Suprapubic skin (tissue), 4 donors: ENCODE results near the gene ALPI. TPM values are rescaled to one million over a fixed set of nuclear protein-coding genes. Genes with fewer than 3 reads are reported as not detected.

Experiments used
- DNase-seq, 2 donors: peaks; one replicate each; pipeline ENCODE4 v3.0.0-alpha.2; 2019; ENCODE audit warnings: low spot score in 2 of 2
- H3K27ac ChIP-seq: fragments of 200-600 bp; sonication (generic); one replicate; pipeline ENCODE4 v1.5.1; 2019
- H3K27me3 ChIP-seq: fragments of 200-600 bp; sonication (generic); one replicate; pipeline ENCODE4 v1.5.1; 2019
- H3K36me3 ChIP-seq: fragments of 200-600 bp; sonication (generic); one replicate; pipeline ENCODE4 v1.5.1; 2019
- H3K4me1 ChIP-seq: fragments of 200-600 bp; sonication (generic); one replicate; pipeline ENCODE4 v1.5.1; 2019
- H3K4me3 ChIP-seq: fragments of 200-600 bp; sonication (generic); one replicate; pipeline ENCODE4 v1.5.1; 2019; ENCODE audit warnings: mild to moderate bottlenecking
- H3K9me3 ChIP-seq: fragments of 200-600 bp; sonication (generic); one replicate; pipeline ENCODE4 v1.5.1; 2019
- CTCF ChIP-seq, 2 donors: fragments of 200-600 bp in 1 of 2; fragments of 450-650 bp in 1 of 2; sonication (generic) in 1 of 2; IDR thresholded peaks; one replicate each; pipeline ENCODE4 v1.5.1; 2016 to 2019; ENCODE audit warnings: antibody characterized with exemption in 2 of 2, mild to moderate bottlenecking in 1 of 2, moderate library complexity in 1 of 2
- EP300 ChIP-seq: sonication (generic); formaldehyde crosslinking; IDR thresholded peaks from one replicate; pipeline ENCODE4 v1.6.1; 2017; ENCODE audit warnings: antibody characterized with exemption
- POLR2A ChIP-seq, 2 donors: fragments of 450-650 bp; IDR thresholded peaks; one replicate each; pipeline ENCODE4 v1.6.1; 2017; ENCODE audit warnings: antibody characterized with exemption in 2 of 2, mild to moderate bottlenecking in 2 of 2, moderate library complexity in 2 of 2
- POLR2AphosphoS5 ChIP-seq, 3 donors: sonication (generic); formaldehyde crosslinking; IDR thresholded peaks; one replicate each; pipeline ENCODE4 v1.6.1; 2017; ENCODE audit warnings: antibody characterized with exemption in 3 of 3
- WGBS: methylation state at CpG from one replicate; pipeline ENCODE4 v1.1.5; 2018; 5-methylcytosine and 5-hydroxymethylcytosine counted together
- total RNA-seq, 4 donors: library from RNA; depleted of rRNA; stranded (reverse); fragments of >200 nt; gene quantifications; one replicate each; pipeline ENCODE4 v1.1.0, GENCODE V29; 2016

ALPI gene
- total RNA-seq, 4 donors from 2014 or later, result not detected

- TF ChIP-seq POLR2A (IDR thresholded peaks at IDR 0.05) (no peak), POLR2AphosphoS5 (IDR thresholded peaks at IDR 0.05) (no peak), CTCF (IDR thresholded peaks at IDR 0.05) (no peak), EP300 (no peak)
- no peak overlapping the region for H3K4me3 ChIP-seq
- DNase-seq, result peak in 1 of 2 donors; percentile 28
- no peak overlapping the region for H3K27ac ChIP-seq
- WGBS, result 82% methylated on average over 5 of the region's 5 CpGs
- H3K4me1 ChIP-seq, result peaks cover 24% of the 10 kb centered on the region
- peaks cover 68% of the 10 kb centered on the region for H3K27me3 ChIP-seq
- no peaks in the 10 kb centered on the region for H3K9me3 ChIP-seq
- H3K36me3 ChIP-seq, result no peaks in the 10 kb centered on the region
These were observed 32.9 kb downstream of the ALPI start for GRCh38 chr2:232488721-232489300.

GRCh38 chr2:232489516-232490220 is 33.7 kb downstream of the ALPI start:
- DNase-seq, result peak in 1 of 2 donors; percentile 48
- Histone ChIP-seq H3K9me3 (no peaks in the 10 kb centered on the region), H3K4me3 (no peak overlapping the region), H3K27ac (no peak overlapping the region), H3K36me3 (no peaks in the 10 kb centered on the region), H3K4me1 (peaks cover 24% of the 10 kb centered on the region), H3K27me3 (peaks cover 60% of the 10 kb centered on the region)
- no peak for TF ChIP-seq CTCF (IDR thresholded peaks at IDR 0.05)
- TF ChIP-seq POLR2A (IDR thresholded peaks at IDR 0.05), result no peak
- TF ChIP-seq EP300, result no peak
- no peak for TF ChIP-seq POLR2AphosphoS5 (IDR thresholded peaks at IDR 0.05)
- 71% methylated on average over 7 of the region's 9 CpGs for WGBS

GRCh38 chr2:232490221-232491138 is 34.5 kb downstream of the ALPI start:
- H3K27me3 ChIP-seq, result peaks cover 52% of the 10 kb centered on the region
- peak in 1 of 2 donors; percentile 51 for DNase-seq
- no peaks in the 10 kb centered on the region for H3K9me3 ChIP-seq
- WGBS, result 85% methylated on average over 21 of the region's 30 CpGs
- no peak overlapping the region for H3K27ac ChIP-seq
- TF ChIP-seq POLR2AphosphoS5 (IDR thresholded peaks at IDR 0.05) (no peak), POLR2A (IDR thresholded peaks at IDR 0.05) (no peak), CTCF (IDR thresholded peaks at IDR 0.05) (no peak), EP300 (no peak)
- H3K36me3 ChIP-seq, result no peaks in the 10 kb centered on the region
- peaks cover 21% of the 10 kb centered on the region for H3K4me1 ChIP-seq
- H3K4me3 ChIP-seq, result no peak overlapping the region

GRCh38 chr2:232491139-232491780 is 35.3 kb downstream of the ALPI start:
- peaks cover 44% of the 10 kb centered on the region for H3K27me3 ChIP-seq
- TF ChIP-seq POLR2A (IDR thresholded peaks at IDR 0.05), result no peak
- TF ChIP-seq CTCF (IDR thresholded peaks at IDR 0.05), result no peak
- no peak for TF ChIP-seq POLR2AphosphoS5 (IDR thresholded peaks at IDR 0.05)
- no peak for TF ChIP-seq EP300
- 81% methylated on average over 12 of the region's 12 CpGs for WGBS

More at GRCh38 chr2:232491139-232491780, 35.3 kb downstream of the ALPI start:
- Histone ChIP-seq H3K36me3 (no peaks in the 10 kb centered on the region), H3K4me3 (no peak overlapping the region), H3K9me3 (no peaks in the 10 kb centered on the region), H3K4me1 (peaks cover 13% of the 10 kb centered on the region), H3K27ac (no peak overlapping the region)
- peak in 1 of 2 donors; percentile 30 for DNase-seq
